ENCODE data around the gene SNX8.

The SNX8 gene

DNA sequence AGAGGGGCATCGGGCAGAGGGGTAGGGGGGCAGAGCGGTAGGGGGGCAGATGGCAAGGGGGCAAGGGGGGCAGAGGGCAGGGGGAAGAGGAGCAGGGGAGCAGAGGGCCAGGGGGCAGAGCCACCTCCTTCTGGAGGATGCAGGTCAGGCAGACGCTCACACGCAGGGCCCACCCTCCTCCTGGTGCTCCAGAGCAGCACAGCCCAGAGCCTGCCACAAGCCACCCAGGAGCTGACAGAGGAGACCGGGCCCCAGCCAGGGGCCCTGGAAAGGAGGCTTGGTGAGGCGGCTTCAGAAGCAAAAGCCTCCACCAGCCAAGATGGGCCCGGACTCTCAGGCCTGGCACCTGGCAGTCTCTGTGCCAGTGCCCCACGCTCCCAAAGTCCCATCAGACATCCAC, 94.6 kb downstream of the SNX8 start:
- DNase-seq = no peak

DNA sequence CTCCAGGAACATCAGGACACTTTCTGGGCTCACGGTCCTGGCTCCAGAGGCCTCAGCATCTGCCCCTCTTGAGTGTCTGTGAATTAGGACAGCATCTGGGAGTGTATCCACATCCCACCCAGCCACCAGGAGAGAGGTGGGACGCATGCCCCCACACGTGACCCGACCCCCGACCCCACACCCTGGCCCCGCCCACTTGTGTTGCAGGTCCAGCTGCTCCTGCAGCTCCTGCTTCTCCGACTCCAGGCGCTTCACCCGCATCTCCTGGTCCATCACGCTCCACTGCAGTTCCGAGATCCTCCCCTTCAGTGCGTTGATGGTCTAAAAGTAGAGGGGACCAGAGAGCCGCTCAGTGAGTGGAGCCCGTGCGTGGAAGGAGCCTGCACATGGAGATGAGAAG, 95.1 kb downstream of the SNX8 start:
- DNase-seq = no peak

DNA sequence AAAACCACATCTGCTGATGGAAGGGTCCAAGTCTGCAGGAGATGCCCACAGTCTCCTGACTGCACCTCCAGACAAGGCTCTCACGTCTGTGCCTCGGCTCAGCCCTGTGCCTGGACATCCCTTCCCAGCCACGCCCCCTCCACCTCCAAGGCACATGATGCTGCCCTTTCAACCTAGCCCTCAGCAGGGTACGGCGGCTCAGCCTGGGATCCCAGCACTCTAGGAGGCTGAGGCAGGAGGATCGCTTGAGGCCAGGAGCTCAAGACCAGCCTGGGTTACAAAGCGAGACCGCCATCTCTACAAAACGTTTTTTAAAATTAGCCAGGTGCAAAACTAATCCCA, 95.8 kb downstream of the SNX8 start:
- DNase-seq = no peak

DNA sequence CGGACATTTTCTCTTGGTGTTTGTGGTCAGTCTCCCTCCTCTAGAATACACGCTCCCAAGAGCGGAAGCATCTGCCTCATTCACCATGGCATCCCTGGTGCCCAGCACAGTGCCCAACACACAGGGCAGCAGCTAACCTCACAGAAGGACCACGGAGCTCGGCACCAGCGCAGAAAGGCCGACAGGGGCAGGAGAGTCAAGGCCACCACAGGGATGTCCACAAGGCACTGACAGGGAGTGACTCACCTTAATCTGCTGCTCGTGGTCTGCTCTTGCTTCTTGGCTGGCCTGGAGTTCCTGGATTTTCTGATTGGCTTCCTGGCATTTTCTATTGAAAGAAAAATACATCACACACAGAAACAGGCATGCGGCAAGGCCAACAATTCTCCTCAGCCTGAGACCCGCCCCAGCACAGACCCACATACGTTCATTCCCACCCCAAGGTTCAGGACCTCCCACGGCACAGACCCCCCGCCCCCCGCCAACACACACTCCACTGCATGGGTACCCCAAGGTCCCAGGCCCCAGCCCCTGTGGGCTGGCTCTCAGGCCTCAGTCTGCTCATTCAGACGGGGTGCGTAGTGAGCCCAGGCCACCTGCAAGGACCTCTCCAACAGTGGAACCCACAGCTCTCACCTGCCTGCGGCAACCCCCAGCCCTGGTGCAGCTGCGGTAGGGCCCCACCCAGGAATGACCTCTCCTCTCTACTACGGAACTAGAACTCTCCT, 96.4 kb downstream of the SNX8 start:
- DNase-seq = no peak

DNA sequence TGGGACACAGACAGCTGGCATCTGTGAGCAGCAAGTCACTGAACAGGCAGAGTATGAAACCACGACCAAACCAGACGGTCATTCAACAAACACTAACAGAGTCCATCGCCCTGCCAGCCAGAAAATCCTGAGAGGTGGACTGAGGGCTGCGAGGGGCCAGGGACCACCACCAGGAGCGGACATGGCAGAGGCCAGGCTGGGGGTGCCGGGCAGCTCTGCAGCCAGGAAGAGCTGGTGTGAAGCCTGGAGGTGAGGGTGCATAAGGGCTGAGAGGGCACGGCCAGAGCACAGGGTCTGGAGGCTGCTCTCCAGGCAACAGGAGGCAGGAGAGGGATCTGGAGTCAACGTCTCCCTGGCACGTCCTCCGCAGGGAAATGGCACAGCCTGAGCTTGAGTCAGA, 97.0 kb downstream of the SNX8 start:
- no peak for DNase-seq

DNA sequence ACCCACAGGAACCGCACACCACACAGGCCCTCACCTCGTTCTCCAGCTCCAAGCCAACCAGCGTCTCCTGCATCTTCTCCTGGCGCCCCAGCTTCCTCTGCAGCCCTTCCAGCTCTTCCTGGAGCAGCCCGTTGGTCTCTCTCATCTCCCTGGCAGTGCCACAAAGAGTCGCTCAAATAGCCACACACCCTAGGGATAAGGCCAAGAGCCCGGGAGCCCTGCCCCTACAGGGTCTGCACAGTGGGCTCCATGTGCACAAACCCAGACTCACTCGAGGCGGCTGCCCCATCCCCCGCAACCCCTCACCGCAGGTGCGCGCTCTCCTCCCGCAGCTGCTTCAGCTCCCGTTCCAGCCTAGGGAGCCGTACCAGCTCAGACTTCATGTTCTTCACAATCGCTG, 98.4 kb downstream of the SNX8 start:
- DNase-seq = no peak

DNA sequence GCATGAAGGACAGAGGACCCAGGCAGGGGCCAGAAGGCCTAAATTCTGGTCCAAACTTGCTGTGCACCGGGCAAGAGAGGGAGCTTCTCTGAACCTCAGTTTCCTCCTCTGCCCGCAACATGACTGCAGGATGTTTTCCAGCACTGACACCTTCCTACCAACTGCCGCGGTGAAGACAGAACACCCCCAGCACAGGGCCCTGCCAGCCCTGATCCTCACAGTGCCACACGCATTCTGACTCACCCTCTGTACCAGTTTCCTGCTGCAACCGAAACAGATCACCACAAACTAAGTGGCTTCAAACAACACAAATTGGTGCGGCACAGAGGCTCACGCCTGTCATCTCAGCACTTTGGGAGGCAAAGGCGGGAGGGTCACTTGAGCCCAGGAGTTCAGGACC, 99.6 kb downstream of the SNX8 start:
- DNase-seq = no peak

DNA sequence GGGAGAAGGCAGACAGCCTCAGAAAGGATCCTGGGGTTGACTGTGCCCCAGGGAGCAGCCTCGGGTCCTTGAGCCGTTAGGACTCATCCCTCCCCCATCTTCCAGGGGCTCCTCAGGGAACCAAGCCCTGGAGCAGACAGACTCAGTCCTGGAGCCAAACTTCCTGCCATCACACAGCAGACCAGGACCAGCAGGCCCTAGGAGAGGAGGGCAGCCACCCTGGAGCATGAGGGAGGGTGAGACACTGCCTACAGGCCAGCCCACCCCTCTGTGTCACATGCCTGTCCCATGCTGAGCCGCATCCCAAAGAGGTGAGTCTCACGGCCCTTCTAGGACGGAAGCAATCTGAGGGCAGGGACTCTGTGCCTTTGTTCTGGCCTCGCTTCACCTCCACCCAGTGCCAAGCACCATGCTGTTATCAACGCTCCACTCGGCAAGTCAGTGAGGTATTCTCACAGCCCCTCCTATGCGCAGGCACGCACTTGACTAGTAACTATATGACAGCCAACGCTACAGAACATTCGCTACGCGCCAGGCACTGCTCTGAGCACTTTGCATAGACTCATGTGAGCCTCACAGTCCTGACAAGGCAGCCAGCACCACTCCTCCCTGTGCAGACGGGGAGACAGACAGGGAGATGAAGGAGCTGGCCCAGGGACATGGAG, 100.6 kb downstream of the SNX8 start:
- no peak for DNase-seq

DNA sequence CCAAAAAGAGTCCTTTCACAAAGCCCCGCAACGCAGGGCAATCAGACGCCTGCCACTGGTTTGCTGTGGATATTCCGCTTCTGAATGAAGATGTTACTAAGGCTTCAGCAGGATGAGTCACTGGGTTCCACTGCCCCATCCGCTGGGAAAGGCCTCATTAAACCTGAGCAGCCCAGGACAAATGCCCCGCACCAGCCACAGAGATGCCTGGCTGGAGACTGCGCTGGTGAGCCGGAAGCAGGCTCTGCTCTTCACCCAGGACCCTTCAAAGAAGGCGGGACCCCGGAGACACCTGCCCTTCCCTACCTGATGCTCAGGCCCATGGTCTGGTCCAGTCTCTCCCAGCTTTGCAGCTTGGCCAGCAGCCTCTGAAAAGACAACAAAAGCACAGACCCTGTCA, 101.3 kb downstream of the SNX8 start:
- DNase-seq = no peak

DNA sequence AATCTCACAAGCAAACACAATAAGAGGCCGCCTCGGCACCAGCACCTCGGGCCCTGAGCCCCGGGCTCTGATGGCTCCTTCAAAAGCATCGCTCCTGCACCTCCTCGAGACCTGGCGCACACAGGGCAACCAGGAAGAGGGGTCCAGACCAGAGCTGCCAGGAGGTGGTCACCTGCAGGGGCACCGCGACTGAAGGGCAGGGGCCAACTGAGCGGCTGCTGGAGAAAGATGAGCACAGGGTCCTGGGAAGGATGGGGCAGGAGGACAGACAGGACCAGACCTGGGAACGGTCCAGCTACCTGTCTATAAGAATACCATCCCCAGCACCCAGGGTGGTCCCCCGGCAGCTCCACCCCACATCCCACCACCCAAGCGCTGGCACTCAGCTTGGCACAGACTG, 102.3 kb downstream of the SNX8 start:
- no peak for DNase-seq

DNA sequence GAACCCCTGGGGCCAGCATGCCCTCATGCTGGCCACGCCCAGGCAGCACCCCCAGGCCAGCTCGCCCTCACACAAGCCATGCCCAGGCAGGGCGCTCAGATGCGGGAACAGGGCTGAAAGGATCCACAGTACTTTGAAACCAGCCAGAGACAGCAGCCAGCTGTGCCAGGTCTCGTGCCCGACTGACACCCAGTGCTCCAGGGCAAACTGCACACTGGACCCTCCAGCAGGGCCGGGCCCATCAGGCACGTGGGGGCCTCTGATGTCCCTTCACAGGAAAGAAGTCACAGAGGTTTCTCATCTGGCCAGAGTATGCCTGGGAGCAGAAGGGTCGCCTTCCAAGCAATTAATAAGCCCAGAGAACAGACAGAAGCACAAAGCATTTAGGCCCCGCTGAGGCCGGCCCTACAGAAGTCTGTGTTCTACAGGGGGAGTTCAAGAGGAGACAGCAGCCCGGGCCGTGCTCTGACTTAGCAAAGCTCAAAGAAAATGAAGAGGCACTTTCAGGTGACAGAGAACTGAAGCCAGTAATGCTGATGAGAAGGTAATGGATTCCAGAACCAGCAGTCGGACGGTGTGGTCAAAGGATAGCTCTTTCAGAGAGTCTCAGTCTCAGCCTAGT, 102.9 kb downstream of the SNX8 start:
- DNase-seq = no peak

DNA sequence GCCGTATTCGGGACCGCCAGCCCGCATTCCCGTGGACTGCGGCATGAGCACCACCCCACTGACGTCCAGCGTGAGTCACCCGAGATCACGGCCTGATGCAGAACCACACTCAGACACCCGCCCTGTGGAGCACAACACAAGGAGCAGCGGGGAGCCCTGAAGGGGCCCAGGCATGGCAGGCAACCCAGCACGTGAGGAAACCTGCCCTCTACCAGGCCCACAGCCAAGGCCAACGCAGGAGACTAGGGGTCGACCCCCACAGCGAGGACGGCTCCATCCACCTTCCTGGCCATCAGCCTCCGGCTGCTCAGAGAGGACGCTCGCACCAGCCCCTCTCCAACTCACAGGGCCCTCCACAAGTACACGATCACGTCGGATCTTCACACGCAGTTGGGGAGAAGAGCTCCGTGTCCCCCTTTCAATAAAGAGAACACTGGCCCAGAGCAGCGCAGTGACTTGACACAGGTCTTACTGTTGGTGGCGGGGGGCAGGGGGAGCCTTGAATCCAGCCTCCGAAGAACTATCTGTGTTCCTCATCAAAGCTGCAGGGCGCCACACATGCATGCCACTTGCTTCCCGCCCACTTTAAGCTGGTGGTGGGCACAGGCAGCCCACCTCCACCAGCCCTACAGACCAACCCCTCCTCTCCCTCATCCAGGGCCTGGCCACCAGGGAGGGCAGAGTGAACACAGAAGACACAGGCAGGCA, 103.5 kb downstream of the SNX8 start:
- no peak for DNase-seq

DNA sequence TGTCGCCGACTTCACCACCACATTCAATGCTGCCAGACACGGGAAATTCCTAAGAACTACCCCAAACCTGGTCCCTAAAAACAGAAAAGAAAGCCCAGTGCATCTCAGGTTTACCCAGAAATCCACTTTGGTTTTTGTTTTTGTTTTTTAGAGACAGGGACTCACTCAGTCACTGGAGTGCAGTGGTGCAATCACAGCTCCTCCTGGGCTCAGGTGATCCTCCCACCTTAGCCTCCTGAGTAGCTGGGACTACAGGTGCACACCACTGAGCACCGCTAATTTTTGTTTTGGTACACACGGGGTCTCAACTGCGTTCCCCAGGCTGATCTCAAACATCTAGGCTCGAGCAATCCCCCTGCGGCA, 104.3 kb downstream of the SNX8 start:
- no peak for DNase-seq

DNA sequence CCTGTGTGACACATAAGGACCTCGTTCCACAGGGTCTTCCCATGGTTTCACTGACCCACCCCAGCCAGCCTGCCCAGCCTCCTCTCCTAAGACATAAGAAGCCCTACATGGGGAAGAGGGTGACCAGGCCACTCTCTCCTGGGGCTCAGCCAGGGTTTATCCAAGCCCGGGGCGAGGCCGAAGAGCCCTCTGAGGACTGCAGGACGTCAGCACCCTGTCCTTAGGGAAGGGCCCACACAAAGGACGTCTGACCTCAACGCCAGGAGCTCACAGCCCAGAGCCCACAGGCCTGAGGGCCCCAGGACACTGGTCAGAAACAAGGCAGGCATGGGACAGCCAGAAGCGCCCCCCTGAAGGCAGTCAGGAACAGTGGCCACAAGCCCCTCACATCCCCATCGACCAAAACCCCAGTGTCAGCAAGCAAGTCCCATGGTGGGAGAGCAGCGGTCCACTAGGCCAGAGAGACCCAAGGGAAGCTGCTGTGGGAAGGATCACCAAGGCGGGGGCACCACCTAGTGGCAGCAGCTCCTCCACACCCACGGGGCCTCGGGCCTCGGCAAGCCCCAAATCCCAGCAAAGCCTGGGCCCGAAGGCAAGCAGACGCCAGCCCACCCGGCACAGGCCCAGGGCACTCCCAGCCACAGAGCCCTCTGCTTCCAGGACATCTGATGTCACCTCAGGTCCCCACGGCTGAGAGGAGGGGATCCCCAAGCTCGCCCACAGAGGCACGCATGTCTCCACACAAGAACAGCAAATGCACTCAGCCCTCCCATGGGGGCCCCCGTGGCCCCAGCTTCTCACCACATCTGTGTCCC, 104.9 kb downstream of the SNX8 start:
- DNase-seq = peak; percentile 76

DNA sequence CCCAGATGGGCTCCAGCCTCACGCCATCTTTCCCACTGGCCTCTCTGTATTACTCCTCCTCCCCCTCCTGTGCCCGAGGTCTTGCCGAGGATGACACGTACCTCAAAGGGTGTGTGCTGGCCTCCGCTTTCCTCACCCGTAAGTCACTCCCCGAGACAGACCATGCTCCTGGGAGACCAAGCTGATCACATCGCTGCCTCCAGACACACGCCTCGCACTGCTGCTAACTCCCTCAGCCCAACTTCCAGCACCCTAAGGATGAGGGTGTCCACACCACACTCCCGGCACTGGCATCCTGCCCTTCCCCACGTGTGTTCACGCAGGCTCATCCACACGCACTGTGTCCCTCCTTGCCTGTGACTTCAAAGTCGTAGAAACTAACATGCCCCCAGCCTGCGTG, 105.5 kb downstream of the SNX8 start:
- DNase-seq = no peak

DNA sequence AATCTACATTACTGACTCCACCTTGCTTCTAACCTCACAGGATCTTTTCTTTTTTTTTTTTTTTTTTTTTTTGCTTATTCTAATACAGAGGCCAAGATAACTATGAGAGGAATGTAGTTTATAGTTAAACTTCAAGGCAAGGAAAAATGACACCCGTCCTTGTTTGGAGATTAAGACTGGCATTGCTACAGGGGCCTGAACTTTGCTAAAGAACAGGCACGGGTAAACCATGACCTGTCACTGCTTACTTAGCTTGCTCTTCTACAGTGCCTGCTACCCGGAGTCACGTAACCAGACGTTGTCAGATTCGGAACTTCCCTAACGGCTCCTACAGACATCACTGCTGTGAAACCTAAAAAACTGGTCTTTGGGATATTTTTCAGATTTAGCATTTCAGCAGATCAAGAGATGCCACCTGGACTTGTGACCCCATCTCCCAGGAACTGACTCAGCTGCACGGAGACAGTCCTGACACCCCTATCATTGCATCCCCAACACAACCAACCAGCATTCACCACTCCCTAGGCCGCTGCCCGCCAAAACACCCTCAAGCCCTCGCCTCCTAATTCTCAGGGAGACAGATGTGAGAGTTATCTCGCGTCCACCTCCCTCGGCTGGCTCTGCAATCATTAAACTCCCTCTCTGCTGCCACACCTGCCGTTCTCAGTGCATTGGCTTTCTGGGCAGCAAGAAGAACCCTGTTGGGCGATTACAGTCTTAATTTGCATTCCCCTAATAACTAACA, 109.0 kb downstream of the SNX8 start:
- no peak for DNase-seq

DNA sequence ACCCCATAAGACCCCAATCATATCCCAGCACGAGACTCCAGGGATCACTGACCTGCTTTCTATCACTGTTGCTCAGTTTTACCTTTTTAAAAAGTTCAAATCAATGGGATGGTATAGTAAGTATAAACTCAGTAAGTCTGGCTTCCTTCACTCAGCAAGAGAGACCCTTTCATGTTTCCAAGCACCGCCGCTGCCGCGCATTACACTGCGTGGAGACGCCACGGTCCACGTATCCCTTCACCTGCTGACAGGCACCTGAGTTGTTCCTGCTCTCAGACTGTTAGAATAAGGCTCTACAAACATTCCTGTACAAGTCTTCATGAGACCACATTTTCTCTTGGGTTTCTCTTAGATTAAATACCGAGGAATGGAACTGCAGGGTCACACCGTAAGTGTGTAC, 109.8 kb downstream of the SNX8 start:
- no peak for DNase-seq

DNA sequence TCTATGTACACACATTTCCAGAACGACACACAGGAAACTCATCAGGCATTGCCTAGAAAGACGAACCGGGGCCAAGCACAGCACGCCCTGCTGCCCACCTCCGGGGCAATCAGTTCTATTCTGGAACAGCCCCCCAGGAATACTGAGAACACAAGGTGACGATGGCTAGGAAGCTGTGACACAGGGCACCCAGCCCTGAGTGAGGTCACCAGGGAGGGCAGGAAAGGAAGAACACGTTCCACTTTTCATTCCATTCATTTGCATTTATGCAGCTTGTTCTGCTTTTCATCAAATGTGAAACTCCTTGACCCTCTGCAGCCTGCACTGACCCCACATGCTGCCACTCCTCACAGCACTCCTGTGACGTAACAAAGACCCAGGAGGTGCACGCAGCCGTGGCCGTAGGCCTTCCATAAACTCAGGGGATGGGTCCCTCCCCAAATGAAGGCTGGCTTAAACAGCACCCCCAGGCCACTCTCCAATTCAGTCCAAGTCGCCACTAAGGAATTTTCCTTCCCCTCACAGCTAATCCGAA, 110.4 kb downstream of the SNX8 start:
- DNase-seq = no peak

DNA sequence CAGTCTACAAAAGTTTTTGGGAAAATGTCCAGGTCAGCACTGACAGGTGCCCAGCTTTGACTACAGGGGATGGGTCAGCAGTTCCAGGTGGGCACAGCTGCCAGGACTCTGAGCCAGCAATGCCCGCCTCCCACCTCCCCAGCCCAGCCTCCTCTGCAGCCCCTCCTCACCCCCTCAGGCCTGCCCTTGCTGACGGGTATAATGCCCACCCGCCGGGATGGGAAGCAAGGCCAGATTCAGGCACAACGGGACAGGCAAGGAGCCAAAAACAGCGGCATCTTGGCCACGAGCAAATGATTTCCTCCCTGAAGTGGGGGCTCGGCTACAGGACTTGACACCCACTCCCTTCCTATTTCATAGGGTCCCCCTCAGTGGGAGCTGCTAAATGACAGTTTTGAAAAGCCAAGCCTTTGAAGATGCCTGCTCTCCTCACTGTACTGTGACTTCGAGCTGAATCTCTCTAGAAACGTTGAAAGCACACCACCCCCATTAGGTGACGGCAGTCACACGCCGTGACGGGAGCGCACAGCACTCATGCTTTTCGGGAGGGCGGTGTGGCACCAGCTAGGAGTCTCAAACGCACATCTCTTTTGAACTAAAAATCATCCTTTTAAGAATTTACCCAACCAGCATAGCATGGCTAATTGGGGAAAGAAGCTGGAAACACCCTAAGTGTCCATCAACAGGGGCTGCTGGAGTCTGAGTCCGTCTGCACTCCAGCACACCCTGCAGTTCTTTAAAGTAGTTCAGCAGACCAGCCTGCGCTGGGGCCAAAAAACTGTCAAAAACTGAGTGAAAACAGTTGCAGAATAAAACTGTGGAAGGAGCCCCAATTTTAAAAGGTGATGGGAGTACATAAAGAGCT, 111.1 kb downstream of the SNX8 start:
- no peak for DNase-seq

DNA sequence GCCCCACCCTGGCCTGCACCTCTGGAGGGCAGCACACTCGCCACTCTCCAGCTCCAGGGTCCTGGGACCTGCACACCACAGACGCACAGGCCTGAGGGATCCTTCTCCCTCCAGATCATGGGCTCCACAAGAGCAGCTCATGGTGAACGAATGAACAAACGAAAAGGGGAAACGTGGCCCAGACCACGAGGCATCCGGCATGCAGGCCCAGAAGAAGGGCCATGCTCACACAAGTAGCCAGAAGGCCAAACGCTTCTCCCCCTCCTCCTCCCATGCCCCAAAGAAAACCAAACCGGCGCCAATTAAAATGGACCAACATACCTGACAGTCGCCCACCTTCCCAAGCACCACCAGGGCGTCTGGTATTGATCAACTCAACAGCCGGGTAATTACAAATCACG, 111.9 kb downstream of the SNX8 start:
- no peak for DNase-seq

Measured in activated CD8-positive, alpha-beta memory T cell treated with anti-CD3 and anti-CD28 coated beads for 24 hours (primary cell).